ENCODE results near the gene CNR1.

Gene CNR1

GRCh38 chr6:88143421-88144157 is 22.6 kb downstream of the CNR1 start:
- DNase-seq, result no peak

- DNase-seq, result no peak
These were observed 23.9 kb downstream of the CNR1 start for GRCh38 chr6:88142297-88142668.

GRCh38 chr6:88141561-88142296 is 24.4 kb downstream of the CNR1 start:
- no peak for DNase-seq

- no peak for DNase-seq
These were observed 28.2 kb downstream of the CNR1 start for GRCh38 chr6:88137915-88138314.

GRCh38 chr6:88135578-88136114 is 30.5 kb downstream of the CNR1 start:
- DNase-seq, result no peak

GRCh38 chr6:88134575-88134974 is 31.6 kb downstream of the CNR1 start:
- no peak for DNase-seq

GRCh38 chr6:88133718-88134117 is 32.4 kb downstream of the CNR1 start:
- no peak for DNase-seq

GRCh38 chr6:88124925-88125557 is 41.1 kb downstream of the CNR1 start:
- no peak for DNase-seq

GRCh38 chr6:88120635-88121034 is 45.5 kb downstream of the CNR1 start:
- DNase-seq, result no peak

GRCh38 chr6:88119769-88120168 is 46.4 kb downstream of the CNR1 start:
- DNase-seq, result no peak

- no peak for DNase-seq
These were observed 49.9 kb downstream of the CNR1 start for GRCh38 chr6:88116276-88116675.

- no peak for DNase-seq
These were observed 50.8 kb downstream of the CNR1 start for GRCh38 chr6:88115307-88115706.

- DNase-seq, result no peak
These were observed 51.3 kb downstream of the CNR1 start for GRCh38 chr6:88114838-88115237.

- DNase-seq, result no peak
These were observed 54.2 kb downstream of the CNR1 start for GRCh38 chr6:88111991-88112390.

- no peak for DNase-seq
These were observed 58.9 kb downstream of the CNR1 start for GRCh38 chr6:88107241-88107640.

GRCh38 chr6:88105741-88106340 is 60.3 kb downstream of the CNR1 start:
- DNase-seq, result no peak

Data from activated T-cell treated with anti-CD3 and anti-CD28 coated beads, Interleukin-2, amount 50 U/mL, for 1 hour (primary cell).